GM12874 (cell line): ENCODE measurements around the gene AKAP13.

ENCODE experiments used
- CTCF ChIP-seq: IDR thresholded peaks from 2 replicates; pipeline ENCODE4 v1.5.1; 2011; ENCODE audit warnings: low read depth, mild to moderate bottlenecking, control low read depth, low read length, moderate library complexity; ENCODE audit not compliant: insufficient read depth

The AKAP13 gene

GRCh38 chr15:85477730-85478129, 97.3 kb downstream of the AKAP13 start:
- TF ChIP-seq CTCF: no peak

GRCh38 chr15:85479071-85479647, 98.8 kb downstream of the AKAP13 start:
- TF ChIP-seq CTCF: no peak

GRCh38 chr15:85480923-85481322, 100.5 kb downstream of the AKAP13 start:
- no peak for TF ChIP-seq CTCF

- no peak for TF ChIP-seq CTCF
Measured at GRCh38 chr15:85482894-85483293, 102.5 kb downstream of the AKAP13 start.

GRCh38 chr15:85485956-85486567, 105.7 kb downstream of the AKAP13 start:
- TF ChIP-seq CTCF: peak; percentile 70

- no peak for TF ChIP-seq CTCF
Measured at GRCh38 chr15:85488997-85489396, 108.6 kb downstream of the AKAP13 start.

- no peak for TF ChIP-seq CTCF
Measured at GRCh38 chr15:85489773-85490493, 109.5 kb downstream of the AKAP13 start.
